HG03060 (cell line): Measurements from ENCODE around the gene SMARCB1.
"Not testable (repeated sequence)": the region's sequence is repeated elsewhere in the genome, so short reads cannot be mapped to it uniquely, and the experiment has no call there.

Source experiments
- ATAC-seq: cut with Tn5 transposase; IDR thresholded peaks from one replicate; pipeline ENCODE4 v1.9.1; 2021; ENCODE audit warnings: low read depth, moderate number of reproducible peaks; ENCODE audit not compliant: unreplicated experiment

Gene SMARCB1

GRCh38 chr22:23841736-23842445 lies 55.1 kb downstream of the SMARCB1 start:
- no peak for ATAC-seq

- ATAC-seq, result no peak
Observed at GRCh38 chr22:23842599-23842998, 55.8 kb downstream of the SMARCB1 start.

GRCh38 chr22:23844739-23845202 lies 58.0 kb downstream of the SMARCB1 start:
- ATAC-seq, result no peak

- ATAC-seq, result no peak
Observed at GRCh38 chr22:23845265-23846080, 58.7 kb downstream of the SMARCB1 start.

GRCh38 chr22:23846081-23846469 lies 59.3 kb downstream of the SMARCB1 start:
- no peak for ATAC-seq

- ATAC-seq, result no peak
Observed at GRCh38 chr22:23847310-23847920, 60.6 kb downstream of the SMARCB1 start.

- no peak for ATAC-seq
Observed at GRCh38 chr22:23847991-23848864, 61.5 kb downstream of the SMARCB1 start.

- ATAC-seq, result no peak
Observed at GRCh38 chr22:23849009-23850006, 62.5 kb downstream of the SMARCB1 start.

- ATAC-seq, result no peak
Observed at GRCh38 chr22:23850136-23850611, 63.4 kb downstream of the SMARCB1 start.

- ATAC-seq, result peak; percentile 24
Observed at GRCh38 chr22:23856721-23857605, 70.2 kb downstream of the SMARCB1 start.

GRCh38 chr22:23857606-23858483 lies 71.1 kb downstream of the SMARCB1 start, which contains the start of gene SLC2A11:
Gene SLC2A11 (plus strand): TSS chr22:23857875. CDS start chr22:23858000, 125 bp downstream.
- peak; percentile 94 for ATAC-seq

GRCh38 chr22:23858484-23858815 lies 71.7 kb downstream of the SMARCB1 start:
- ATAC-seq, result no peak

- no peak for ATAC-seq
Observed at GRCh38 chr22:23859201-23859600, 72.4 kb downstream of the SMARCB1 start.

- ATAC-seq, result not testable (repeated sequence)
Observed at GRCh38 chr22:23860187-23860586, 73.4 kb downstream of the SMARCB1 start.

GRCh38 chr22:23862103-23862502 lies 75.3 kb downstream of the SMARCB1 start:
- no peak for ATAC-seq

GRCh38 chr22:23864499-23865154 lies 77.9 kb downstream of the SMARCB1 start:
- not testable (repeated sequence) for ATAC-seq

GRCh38 chr22:23868580-23868979 lies 81.8 kb downstream of the SMARCB1 start:
- ATAC-seq, result no peak
